ENCODE results near the gene ATE1.

ATE1 gene

GRCh38 chr10:121879476-121879875, 48.4 kb downstream of the ATE1 start:
- DNase-seq (ENCODE audit: low read depth in 2 of 2, low spot score in 1 of 2), result no peak

DNA sequence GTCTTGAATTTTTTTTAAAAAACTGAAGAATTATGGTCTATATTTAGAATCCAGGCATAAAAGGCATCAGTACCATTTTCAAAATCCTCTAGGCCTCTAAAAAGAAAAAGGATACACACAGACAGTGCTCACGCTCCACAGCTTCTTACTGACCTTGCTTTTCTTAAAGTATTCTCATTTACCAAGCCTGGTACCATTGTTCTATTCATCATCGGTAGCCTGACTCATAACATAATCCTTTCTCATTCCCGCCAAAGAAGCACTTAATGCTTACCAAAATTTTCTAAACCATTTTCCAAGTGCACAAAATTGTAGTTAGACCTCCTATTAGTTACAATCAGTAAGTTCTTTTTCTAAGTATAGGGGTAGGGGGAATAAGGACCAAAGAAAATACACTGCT, 54.6 kb downstream of the ATE1 start:
- no peak for DNase-seq (ENCODE audit: low read depth in 2 of 2, low spot score in 1 of 2)

GRCh38 chr10:121870413-121870812, 57.4 kb downstream of the ATE1 start:
- no peak for DNase-seq (ENCODE audit: low read depth in 2 of 2, low spot score in 1 of 2)

DNA sequence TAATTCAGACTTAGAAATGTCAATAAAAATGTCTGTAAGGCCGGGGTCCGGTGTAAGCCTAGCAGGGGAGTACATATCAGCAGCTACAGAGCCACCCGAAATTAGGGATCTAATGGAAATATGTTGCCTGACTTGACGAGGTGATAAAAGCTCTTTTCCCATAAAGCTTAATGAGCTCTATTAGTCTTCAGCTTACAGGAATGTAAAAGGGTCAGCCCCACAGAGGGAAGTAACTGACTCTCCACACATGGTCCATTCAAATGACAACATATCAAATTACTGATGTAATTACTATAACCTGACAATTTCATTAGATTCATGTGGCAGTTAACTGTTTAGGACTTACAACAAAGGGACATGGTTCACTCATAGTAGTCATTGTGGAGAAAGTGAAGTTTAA, 62.3 kb downstream of the ATE1 start:
- DNase-seq (ENCODE audit: low read depth in 2 of 2, low spot score in 1 of 2), result no peak

- no peak for DNase-seq (ENCODE audit: low read depth in 2 of 2, low spot score in 1 of 2)
Observed at GRCh38 chr10:121864653-121865052, 63.2 kb downstream of the ATE1 start.

- no peak for DNase-seq (ENCODE audit: low read depth in 2 of 2, low spot score in 1 of 2)
Observed at GRCh38 chr10:121864168-121864567, 63.7 kb downstream of the ATE1 start.

- no peak for DNase-seq (ENCODE audit: low read depth in 2 of 2, low spot score in 1 of 2)
Observed at GRCh38 chr10:121862649-121863048, 65.2 kb downstream of the ATE1 start.

GRCh38 chr10:121862042-121862441, 65.8 kb downstream of the ATE1 start:
- DNase-seq (ENCODE audit: low read depth in 2 of 2, low spot score in 1 of 2), result no peak

GRCh38 chr10:121860810-121861209, 67.0 kb downstream of the ATE1 start:
- DNase-seq (ENCODE audit: low read depth in 2 of 2, low spot score in 1 of 2), result no peak

DNA sequence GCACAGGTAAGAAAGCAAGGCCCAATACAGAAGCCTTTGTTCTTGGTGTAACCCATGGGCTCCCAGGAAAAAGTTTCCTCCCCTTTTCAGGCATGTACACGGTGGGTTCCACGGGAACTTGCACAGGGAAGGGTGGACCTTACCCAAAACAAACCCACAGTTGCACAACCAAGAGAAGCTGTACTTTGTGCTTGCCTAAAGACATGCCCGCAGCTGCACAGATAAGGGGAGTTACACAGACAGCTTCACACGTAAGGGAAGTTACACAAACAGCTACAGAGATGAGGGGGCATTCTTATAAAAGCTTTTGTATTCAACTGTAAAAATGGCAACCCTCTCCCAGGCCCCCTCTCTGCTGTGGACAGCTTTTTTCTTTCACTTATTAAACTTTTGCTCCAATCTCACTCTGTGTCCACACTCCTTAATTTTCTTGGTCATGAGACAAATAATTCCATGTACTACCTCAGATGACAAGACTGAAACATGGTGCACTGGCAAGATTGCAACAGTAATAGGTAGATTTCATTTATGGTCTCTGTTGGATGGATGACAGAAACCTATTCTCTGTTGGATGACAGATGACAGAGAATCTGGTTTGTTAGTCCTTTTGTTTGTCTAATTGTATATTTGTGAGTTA, 72.9 kb downstream of the ATE1 start:
- no peak for DNase-seq (ENCODE audit: low read depth in 2 of 2, low spot score in 1 of 2)

DNA sequence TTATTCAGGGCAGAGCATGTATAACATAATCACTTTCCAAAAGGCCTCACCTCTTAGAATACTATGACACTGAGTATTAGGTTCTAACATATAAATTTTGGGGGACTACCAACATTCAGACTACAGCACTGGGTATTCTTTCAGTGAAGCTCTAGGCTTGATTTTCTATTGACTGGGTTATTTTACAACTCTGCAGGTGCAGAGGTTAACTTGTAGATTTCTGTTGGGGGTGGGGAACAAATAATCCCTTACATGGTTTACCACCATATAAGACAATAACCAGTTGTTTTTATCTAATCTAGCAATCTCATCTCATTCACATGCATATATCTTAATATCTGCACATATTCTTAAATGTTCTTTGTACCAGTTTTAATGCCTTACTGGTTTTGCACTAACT, 73.9 kb downstream of the ATE1 start:
- no peak for DNase-seq (ENCODE audit: low read depth in 2 of 2, low spot score in 1 of 2)

DNA sequence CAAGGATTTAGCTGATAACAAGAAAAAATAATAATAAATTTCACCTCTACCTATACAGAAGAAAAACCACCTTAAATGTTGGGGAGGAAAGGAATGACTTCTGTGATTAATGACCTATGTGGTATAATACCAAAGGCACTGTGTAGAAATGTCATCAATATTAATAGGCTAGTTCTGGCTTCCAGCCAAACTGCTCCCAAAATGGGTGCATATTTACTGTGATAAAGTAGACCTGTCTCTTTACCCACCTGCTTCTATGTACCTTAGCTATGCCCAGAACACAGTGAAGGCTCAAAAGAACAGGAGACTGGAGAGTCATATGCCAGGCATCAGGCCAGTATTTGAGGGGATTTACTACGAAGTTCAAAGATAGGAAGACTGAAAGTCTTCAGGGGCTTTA, 76.0 kb downstream of the ATE1 start:
- no peak for DNase-seq (ENCODE audit: low read depth in 2 of 2, low spot score in 1 of 2)

- DNase-seq (ENCODE audit: low read depth in 2 of 2, low spot score in 1 of 2), result no peak
Observed at GRCh38 chr10:121848082-121848481, 79.7 kb downstream of the ATE1 start.

- no peak for DNase-seq (ENCODE audit: low read depth in 2 of 2, low spot score in 1 of 2)
Observed at GRCh38 chr10:121846555-121846954, 81.3 kb downstream of the ATE1 start.

- DNase-seq (ENCODE audit: low read depth in 2 of 2, low spot score in 1 of 2), result no peak
Observed at GRCh38 chr10:121845044-121845784, 82.6 kb downstream of the ATE1 start.

DNA sequence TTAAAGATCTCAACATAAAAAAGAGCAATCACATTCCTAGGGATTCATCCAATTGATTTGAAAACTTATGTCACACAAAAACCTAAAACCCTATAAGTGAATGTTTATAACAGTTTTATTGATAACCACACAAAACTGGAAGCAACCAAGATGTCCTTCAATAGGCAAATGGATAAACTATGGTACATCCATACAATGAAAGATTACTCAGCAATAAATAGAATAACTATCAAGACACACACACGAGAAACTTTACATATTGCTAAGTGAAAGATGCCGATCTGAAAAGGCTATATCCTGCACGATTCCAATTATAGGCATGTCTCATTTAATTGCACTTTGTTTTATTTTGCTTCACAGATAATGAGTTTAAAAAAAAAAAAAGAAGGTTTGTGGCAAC, 83.3 kb downstream of the ATE1 start:
- no peak for DNase-seq (ENCODE audit: low read depth in 2 of 2, low spot score in 1 of 2)

DNA sequence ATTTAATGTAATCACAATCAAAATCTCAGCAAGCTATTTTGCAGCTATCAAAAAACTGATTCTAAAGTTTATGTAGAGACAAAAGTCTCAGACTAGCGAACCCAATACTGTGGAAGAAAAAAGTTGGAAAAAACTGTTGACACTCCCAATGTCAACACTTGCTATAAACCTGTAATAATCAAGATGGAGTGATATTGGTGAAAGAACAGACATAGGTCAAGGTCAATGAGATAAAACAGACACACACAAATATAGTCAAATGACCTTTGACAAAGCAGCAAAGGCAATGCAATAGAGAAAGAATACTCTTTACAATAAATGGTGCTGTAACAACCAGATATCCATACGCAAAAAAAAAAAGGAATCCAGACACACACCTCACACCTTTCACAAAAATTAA, 84.5 kb downstream of the ATE1 start:
- no peak for DNase-seq (ENCODE audit: low read depth in 2 of 2, low spot score in 1 of 2)

DNA sequence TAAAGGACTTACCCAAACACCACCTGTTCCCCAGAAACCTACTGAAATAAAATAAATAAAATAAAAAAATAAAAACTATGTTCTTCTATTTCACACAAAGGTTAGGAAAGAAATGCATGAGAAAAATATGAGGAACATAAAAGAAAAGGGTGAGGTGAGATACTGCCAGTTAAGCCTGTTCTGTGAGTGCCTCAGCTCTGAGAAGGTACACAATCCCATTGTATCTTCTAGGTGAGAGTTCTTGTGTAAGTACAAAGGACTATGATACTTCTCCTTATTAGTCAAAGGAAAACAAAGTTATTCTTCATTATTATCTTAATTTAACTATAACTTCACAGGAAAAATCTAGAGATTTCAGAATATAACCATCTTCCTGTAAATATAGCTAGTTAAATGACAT, 86.0 kb downstream of the ATE1 start:
- no peak for DNase-seq (ENCODE audit: low read depth in 2 of 2, low spot score in 1 of 2)

GRCh38 chr10:121838931-121839330, 88.9 kb downstream of the ATE1 start:
- no peak for DNase-seq (ENCODE audit: low read depth in 2 of 2, low spot score in 1 of 2)

DNA sequence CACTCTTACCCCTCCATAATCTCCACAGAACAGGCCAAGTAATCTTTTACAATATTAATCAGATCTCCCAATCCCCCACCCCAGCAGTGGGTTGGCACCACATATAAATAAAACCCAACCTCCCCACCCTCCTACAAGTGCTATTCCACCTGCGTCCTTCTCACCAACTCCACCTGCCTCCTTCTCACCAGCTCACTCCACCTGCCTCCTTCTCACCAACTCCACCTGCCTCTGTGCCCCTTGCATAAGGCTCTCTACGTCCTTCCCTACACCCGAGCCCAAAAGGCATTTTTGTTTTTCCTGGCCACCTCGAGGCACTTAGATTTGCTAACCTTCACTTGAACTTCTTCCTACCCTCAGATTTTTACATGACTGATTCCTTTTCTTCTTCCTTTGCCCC, 89.7 kb downstream of the ATE1 start:
- no peak for DNase-seq (ENCODE audit: low read depth in 2 of 2, low spot score in 1 of 2)

DNA sequence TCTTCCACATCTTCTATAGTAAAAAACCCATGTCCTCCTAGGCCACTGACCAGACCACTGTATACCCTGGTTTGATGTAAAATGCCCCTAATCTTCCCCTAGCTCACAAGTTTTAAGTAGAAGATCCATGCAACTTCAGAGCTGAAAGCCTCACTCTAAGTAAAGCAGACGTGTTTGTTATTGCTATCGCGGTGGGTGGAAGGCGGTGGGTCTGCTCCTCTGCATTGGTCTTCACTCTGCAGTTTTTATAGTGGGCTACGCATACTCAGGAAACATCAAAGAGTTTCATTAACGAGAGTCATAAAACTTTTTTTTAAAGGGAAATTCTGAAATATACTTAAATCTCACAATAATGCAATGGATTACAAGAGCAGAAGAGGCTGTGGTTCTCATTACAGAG, 91.7 kb downstream of the ATE1 start:
- no peak for DNase-seq (ENCODE audit: low read depth in 2 of 2, low spot score in 1 of 2)

- no peak for DNase-seq (ENCODE audit: low read depth in 2 of 2, low spot score in 1 of 2)
Observed at GRCh38 chr10:121835376-121835775, 92.5 kb downstream of the ATE1 start.

DNA sequence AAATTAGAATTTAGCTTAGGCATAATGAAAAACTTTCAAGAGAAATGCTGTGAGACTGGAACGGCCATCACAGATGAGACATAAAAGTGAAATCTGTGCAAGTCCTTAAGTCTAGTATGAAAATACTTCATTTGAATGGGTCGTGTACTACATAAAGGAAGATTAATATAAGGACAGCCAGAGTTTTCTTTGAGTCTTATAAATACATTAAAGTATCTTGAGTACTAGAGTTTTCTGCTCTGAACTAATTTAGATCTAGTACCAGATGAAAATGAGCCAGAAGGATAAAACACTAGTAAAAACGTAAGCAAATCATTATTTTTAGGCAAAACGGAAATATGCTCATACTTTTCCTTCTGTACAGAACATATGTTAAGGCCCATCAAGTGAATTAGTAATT, 93.1 kb downstream of the ATE1 start:
- no peak for DNase-seq (ENCODE audit: low read depth in 2 of 2, low spot score in 1 of 2)
